ENCODE results near the gene C3orf49.

Gene C3orf49

DNA sequence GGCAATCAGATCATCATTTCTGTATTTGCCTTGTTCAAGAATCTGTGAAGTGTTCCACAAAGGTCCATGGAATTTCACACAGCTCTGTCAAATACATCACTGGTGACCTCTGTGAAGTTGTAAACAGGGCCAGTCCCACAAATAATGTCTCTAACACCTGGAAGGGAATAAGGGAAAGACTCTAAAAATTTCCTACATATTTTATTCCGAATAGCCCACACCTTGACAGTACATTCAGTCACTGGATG is at the start of gene C3orf49:
Gene C3orf49, plus strand, starts transcription at position 149 of the 248 bp plus-strand sequence. CDS start 173 bp downstream, outside the sequence.
- no peak for DNase-seq (ENCODE audit: low spot score)

- DNase-seq (ENCODE audit: low spot score) = no peak
Measured at GRCh38 chr3:63774781-63775180, 44.3 kb upstream of the C3orf49 start.

- no peak for DNase-seq (ENCODE audit: low spot score)
Measured at GRCh38 chr3:63779227-63779626, 39.9 kb upstream of the C3orf49 start.

DNA sequence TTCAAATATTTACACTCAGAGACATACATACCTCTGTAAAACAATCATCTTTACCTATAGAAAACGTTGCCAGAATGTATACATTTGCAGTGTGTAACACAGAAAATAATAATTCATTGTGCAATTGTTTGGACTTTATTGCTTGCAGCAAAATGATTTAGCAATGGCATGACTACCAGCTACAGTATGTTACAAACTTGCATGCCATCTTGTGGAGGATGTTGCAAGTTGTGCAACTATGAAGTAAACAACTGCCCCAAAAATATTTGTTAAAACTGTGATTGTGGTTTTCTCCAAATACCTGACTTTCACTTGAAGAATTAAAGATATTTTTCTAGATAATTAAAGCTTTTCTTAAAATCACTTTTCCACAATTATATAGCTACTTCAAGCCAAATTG is 27.1 kb upstream of the C3orf49 start:
- peak; percentile 46 for DNase-seq (ENCODE audit: low spot score)

DNA sequence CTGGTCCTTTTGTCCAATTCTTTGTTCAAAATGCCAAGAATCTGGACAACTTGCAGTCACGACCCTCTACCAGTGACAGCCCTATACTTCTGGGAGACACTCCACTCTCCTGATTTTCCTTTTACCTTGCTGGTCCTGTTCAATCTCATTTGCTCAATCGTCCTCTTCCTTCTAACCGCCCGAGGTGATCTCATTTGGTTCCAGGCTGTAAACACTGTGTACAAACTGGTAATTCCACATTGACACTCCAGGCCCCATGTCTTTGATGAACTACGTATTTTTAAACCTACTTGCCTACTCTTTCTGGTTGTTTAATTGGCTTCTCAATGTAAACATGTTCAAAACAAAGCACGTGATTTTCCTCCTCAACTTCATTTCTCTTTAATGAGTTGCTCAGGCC is 23.7 kb upstream of the C3orf49 start:
- DNase-seq (ENCODE audit: low spot score) = no peak

DNA sequence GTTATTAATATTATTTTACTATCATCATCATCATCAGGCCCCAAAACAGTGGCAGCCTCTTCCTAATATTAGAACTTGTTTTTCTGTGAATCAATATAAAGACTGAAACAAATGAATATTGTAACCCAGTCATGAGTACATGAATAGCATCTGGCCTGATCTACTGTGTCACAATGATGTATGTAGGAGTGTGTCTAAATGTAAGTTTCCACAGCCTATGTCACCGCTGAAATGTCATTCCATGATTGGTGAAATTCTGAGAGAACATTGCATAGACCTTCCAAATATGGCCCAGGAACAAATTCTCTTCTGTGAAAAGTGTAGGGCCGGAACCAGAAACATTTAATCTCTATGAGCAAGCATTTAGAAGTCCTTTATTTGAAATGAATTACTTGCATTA is 20.6 kb upstream of the C3orf49 start:
- no peak for DNase-seq (ENCODE audit: low spot score)

DNA sequence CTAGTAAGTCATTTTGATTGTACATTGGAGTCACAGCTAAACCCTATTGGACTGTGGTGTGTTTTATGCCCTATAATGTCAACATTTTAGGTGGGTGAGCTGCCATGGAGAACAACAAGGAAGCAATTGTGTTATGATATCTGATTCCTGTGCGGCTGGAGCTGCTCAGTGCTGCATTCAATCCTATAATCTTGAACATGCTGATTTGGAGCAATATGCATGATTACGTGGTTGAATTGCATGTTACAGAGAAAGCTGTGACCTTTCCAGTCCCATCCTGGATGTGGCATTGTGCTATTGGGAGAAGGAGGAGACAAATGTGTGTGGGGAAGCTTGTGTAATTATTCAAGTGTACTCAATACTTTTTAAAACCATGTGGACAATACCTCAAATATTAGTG is 20.1 kb upstream of the C3orf49 start:
- no peak for DNase-seq (ENCODE audit: low spot score)

DNA sequence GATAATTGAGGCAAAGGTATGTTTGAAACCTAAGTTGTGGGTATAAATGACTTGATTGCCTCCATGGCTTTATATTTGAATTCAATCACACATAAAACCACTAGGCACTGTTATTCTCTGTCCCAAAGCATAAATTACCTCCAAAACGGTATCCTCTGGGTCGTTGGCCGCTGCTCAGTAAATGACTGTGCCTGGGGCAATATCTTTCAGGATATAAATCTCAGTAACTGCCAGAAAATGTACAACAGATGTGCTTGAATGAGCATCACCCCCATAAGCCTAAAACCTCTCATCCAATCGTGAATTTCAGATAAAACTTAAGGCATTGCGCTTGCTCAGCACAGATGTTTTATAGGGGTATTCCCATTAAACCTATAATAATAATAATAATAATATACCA is 19.0 kb upstream of the C3orf49 start:
- DNase-seq (ENCODE audit: low spot score) = no peak

- DNase-seq (ENCODE audit: low spot score) = no peak
Measured at GRCh38 chr3:63803911-63804310, 15.2 kb upstream of the C3orf49 start.

DNA sequence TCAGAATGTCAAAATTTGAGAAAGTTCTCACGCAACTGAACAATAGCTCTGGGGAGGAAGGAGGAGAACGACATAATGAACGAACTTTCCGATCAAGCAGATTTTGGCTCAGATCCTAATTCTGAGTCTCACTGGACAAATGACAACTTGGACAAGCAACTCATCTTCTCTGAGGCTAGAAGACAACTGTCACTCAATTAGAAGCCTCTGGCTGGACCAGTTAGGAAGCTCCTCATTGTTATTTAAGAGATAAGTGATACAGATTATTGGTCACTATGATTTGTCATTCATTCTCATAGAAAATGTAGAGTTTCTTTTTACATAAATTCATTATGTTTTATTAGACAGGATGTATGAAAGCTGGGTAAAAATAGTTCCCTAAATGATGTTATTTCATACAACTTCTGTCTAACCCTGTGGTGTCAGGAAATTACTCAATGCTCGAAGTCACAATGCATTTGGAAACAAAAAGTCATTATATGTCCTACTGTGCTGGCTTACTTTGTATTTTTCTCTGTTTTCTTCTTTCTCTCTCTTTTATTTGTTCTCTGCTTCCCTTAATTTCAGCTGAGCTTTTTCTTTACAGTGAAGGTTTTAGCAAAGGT is 11.0 kb upstream of the C3orf49 start:
- DNase-seq (ENCODE audit: low spot score) = no peak

GRCh38 chr3:63808633-63809032 is 10.5 kb upstream of the C3orf49 start:
- DNase-seq (ENCODE audit: low spot score) = no peak

DNA sequence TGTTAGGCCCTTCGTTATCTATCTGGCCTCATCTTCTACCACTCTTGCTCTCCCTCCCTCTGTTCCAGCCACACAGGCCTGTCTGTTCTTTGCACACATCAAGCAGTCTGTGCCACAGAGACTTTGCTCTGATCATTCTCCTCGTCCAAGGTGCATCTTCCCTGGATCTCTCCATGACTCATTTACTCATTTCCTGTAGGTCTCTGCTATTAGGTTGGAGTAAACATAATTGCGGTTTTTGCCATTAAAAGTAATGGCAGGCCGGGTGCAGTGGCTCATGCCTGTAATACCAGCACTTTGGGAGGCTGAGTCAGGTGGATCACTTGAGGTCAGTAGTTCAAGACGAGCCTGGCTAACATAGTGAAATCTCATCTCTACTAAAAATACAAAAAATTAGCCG is 9.5 kb upstream of the C3orf49 start:
- DNase-seq (ENCODE audit: low spot score) = no peak

DNA sequence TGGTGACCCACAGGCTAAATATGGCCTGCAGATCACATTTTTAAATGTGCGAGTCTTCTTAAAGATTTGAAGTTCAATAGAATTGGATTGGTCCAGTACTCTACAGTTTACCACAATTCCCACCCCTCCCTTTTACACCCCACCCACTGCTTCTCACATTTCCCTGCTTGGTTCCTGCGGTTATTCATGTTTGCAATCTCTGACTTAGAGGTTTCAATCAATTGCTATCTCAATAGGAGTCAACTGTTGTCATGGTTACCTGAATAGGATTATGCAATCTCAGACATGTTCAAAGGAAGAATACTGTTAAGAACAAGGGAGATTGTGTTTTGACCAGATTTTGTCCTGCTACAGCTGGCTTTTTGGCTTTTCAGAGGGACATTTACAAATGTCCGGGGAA is 4.9 kb upstream of the C3orf49 start:
- no peak for DNase-seq (ENCODE audit: low spot score)

GRCh38 chr3:63817225-63817624 is 1.9 kb upstream of the C3orf49 start:
- DNase-seq (ENCODE audit: low spot score) = no peak

DNA sequence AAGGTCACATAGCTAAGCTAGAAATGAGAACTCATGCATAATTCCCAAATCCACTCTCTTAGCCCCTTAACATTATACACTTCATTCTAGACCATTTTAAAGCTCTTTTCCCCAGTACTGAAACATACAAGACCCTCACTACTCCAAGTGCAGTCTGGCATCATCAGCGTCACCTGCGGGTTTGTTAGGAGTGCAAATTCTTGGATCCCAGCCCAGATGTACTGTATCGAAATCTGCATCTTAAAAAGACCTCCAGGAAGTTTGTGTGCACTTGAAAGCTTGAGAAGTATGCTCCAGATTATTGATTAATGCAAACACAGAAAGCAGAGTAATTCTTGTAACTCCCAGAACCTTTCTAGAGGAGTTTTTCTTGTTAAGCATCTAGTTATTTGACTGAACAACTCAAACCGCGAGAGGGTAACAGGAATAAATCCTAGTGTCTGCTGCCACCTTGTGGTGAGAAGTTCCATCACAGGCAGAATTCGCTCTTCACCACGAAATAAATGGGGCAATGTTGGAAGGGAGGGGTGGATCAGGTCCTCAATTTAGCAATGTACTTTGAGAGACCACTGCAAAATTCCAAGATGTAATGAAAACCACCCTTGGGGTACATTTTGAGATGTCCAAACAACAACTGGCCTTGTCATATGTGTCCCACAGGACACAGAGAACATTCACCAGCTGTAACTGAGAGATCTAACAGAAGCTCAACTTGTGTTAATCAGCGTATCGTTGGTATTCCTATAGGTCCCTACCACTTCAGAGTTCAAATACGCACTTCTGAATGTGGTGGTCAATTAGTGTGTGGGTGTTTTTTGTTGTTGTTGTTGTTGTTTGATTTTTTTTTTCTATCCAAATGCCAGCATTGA is 583 bp upstream of the C3orf49 start:
- peak; percentile 53 for DNase-seq (ENCODE audit: low spot score)

GRCh38 chr3:63824309-63824708 is 5.2 kb downstream of the C3orf49 start:
- DNase-seq (ENCODE audit: low spot score) = no peak

GRCh38 chr3:63830526-63830925 is 11.4 kb downstream of the C3orf49 start:
- DNase-seq (ENCODE audit: low spot score) = no peak

GRCh38 chr3:63832395-63832794 is 13.3 kb downstream of the C3orf49 start:
- DNase-seq (ENCODE audit: low spot score) = no peak

DNA sequence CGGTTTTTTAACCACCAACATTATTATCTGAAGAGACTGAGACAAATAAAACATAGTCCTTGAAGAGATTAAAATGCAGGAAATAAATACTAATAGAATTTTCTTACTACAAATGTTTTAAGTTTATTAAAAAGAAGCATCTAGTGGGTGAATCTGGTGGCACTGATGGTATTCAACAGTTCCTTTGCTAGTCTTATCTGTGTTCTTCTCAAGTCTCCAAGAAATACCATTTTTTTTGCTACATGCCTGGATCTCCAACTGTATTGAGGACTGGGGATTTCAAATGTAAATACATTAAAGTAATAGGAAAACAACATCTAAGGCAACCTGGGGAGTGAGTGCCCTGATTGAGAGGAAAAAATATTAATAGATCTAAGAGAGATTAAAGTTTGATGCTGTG is 22.6 kb downstream of the C3orf49 start:
- DNase-seq (ENCODE audit: low spot score) = no peak

- DNase-seq (ENCODE audit: low spot score) = no peak
Measured at GRCh38 chr3:63842127-63842526, 23.0 kb downstream of the C3orf49 start.

GRCh38 chr3:63845215-63845614 is 26.1 kb downstream of the C3orf49 start:
- DNase-seq (ENCODE audit: low spot score) = no peak

DNA sequence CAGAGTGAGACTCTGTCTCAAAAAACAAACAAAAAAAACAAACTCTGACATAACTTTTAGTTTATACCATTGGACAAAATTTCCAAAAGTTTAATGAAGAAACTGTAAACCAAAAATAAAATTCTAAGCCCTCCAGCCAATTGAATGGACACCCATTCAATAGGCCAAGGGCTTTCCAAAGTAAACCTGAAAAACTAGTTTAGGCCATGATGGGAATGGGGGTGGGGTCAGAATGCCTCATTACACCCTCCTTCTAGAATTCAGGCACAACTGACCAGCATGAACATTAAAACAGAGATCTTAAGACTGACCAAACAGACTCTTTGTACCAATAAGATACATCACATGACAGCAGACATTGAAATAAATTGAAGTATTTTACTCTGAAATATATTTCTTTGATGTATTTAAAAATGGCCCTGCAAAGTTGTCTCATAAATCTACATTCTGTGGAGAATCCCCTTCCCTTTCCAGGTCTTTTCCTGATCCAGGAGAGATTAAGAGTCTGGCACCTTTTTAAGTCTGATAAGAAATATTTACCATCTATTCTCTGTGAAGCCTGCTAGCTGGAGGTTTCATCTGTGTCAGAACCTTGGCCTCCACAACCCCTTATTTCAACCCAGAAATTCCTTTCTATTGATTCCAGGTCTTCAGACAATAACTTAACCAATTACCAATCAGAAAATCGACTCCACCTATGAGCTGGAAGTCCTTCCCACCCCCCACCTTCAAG is 28.8 kb downstream of the C3orf49 start:
- no peak for DNase-seq (ENCODE audit: low spot score)

DNA sequence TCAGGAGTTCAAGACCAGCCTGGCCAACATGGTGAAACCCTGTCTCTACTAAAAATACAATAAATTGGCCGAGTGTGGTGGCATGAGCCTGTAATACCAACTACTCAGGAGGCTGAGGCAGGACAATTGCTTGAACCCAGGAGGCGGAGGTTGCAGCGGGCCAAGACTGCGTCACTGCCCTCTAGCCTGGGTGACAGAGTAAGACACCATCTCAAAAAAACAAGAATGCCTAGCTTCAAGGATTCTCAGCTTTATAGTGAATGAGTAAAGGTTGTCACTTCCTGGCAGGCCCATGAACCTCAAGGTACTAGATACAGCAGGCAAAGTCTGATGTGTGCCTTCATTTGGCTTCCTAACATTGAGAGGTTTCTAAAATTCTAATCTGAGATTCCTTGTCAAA is 30.1 kb downstream of the C3orf49 start:
- DNase-seq (ENCODE audit: low spot score) = no peak
